ENCODE data around the gene TMTC3.

Gene TMTC3

DNA sequence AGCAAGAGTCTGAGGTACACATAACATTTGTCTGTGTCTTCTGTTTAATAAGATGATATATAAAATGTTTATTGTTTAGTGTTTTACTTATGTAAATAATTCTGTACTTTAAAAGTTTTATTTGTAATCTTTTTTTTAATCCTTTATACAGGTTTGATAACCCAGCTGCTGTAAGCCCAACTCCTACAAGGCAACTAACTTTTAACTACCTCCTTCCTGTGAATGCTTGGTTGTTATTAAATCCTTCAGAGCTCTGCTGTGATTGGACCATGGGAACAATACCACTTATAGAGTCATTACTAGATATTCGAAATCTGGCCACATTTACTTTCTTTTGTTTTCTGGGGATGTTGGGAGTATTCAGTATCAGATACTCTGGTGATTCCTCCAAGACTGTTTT, 24.1 kb downstream of the TMTC3 start:
- no peak overlapping the region for H4K5ac ChIP-seq (ENCODE audit: low read length)
- H3K4me3 ChIP-seq (ENCODE audit: low read length): no peak overlapping the region
- no peak overlapping the region for H3K4me2 ChIP-seq (ENCODE audit: low read length)
- H3K27ac ChIP-seq (ENCODE audit: low read depth, low read length): no peak overlapping the region
- no peaks in the 10 kb centered on the region for H3K79me2 ChIP-seq (ENCODE audit: control insufficient read depth, insufficient read depth, low read length)
- no peaks in the 10 kb centered on the region for H3K36me3 ChIP-seq (ENCODE audit: control insufficient read depth, insufficient read depth, low read length)
- H3K9ac ChIP-seq (ENCODE audit: low read length): no peak overlapping the region
- H3K27me3 ChIP-seq (ENCODE audit: insufficient read depth, low read length, poor library complexity): no peaks in the 10 kb centered on the region
- no peaks in the 10 kb centered on the region for H3K79me1 ChIP-seq (ENCODE audit: low read length)
- H2BK15ac ChIP-seq (replicated peaks; ENCODE audit: low read depth): no peak overlapping the region
- H4K8ac ChIP-seq (ENCODE audit: low read depth, low read length): no peak overlapping the region
- H3K18ac ChIP-seq (ENCODE audit: low read length): no peak overlapping the region
- no peak overlapping the region for H3K56ac ChIP-seq (ENCODE audit: low read length)
- H2BK5ac ChIP-seq (ENCODE audit: low read length): no peak overlapping the region
- no peak overlapping the region for H2BK120ac ChIP-seq (ENCODE audit: low read depth, low read length)
- no peak for DNase-seq
- H3K4me1 ChIP-seq (ENCODE audit: control insufficient read depth, low read depth, low read length): no peaks in the 10 kb centered on the region
- H3K23ac ChIP-seq (ENCODE audit: low read length): no peak overlapping the region
- H3K4ac ChIP-seq (ENCODE audit: low read depth, low read length): no peak overlapping the region
- WGBS (ENCODE audit: extremely low coverage, insufficient coverage, low lambda C conversion rate): no CpG with 5 or more reads among the region's 1 CpG
- no peak overlapping the region for H2AK5ac ChIP-seq (ENCODE audit: low read length)

DNA sequence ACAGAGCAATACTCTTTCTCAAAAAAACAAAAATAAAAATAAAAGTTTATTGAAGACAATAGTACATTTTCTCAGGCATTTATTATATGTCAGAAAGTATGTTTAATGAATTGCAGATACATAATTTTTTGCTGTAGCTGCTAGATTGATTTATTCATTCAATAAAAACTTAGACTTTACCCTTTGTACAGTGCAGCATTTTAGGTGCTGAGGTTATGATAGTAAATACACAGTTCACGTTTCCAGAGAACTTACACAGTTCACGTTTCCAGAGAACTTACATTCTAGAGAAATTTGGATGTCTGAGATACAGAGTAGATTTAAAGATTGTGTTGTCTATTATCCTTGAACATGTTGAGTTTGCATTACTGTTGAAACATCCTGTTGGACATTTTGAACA, 25.3 kb downstream of the TMTC3 start:
- Histone ChIP-seq H3K9ac (ENCODE audit: low read length) (no peak overlapping the region), H4K5ac (ENCODE audit: low read length) (no peak overlapping the region), H3K79me2 (ENCODE audit: control insufficient read depth, insufficient read depth, low read length) (no peaks in the 10 kb centered on the region), H3K36me3 (ENCODE audit: control insufficient read depth, insufficient read depth, low read length) (no peaks in the 10 kb centered on the region), H2BK15ac (replicated peaks; ENCODE audit: low read depth) (no peak overlapping the region), H3K4me3 (ENCODE audit: low read length) (no peak overlapping the region), H3K56ac (ENCODE audit: low read length) (no peak overlapping the region), H3K18ac (ENCODE audit: low read length) (no peak overlapping the region), H2AK5ac (ENCODE audit: low read length) (no peak overlapping the region), H3K4me1 (ENCODE audit: control insufficient read depth, low read depth, low read length) (no peaks in the 10 kb centered on the region), H4K8ac (ENCODE audit: low read depth, low read length) (no peak overlapping the region), H3K4ac (ENCODE audit: low read depth, low read length) (no peak overlapping the region), H2BK5ac (ENCODE audit: low read length) (no peak overlapping the region), H3K27ac (ENCODE audit: low read depth, low read length) (no peak overlapping the region), H3K23ac (ENCODE audit: low read length) (no peak overlapping the region), H2BK120ac (ENCODE audit: low read depth, low read length) (no peak overlapping the region), H3K79me1 (ENCODE audit: low read length) (no peaks in the 10 kb centered on the region), H3K4me2 (ENCODE audit: low read length) (no peak overlapping the region), H3K27me3 (ENCODE audit: insufficient read depth, low read length, poor library complexity) (no peaks in the 10 kb centered on the region)
- DNase-seq: no peak
- WGBS (ENCODE audit: extremely low coverage, insufficient coverage, low lambda C conversion rate): no CpG with 5 or more reads among the region's 2 CpGs

DNA sequence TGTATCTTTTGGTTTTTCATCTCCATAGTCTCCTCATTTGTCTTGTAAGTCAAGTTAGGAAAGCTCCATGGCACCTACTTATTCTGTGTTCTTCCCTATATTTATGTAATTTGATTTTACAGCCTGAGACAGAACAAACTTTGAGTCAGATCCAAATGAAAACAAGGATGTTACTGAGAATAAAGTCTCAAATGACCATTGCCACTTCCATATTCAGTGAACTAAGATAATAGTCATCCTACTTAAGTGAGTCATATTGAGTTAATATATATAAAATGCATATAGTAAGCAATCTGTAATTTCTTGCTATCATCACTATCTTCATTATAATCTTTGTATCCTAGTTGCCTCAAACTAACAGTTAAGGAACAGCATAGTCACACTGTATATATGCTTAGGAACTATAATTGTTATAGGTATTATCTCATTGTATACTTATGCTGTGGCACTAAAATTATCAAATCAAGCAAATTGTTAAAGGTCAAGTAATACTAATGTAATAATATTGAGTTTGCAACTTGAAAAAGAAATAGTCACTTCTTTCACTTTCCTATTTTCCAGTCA, 30.8 kb downstream of the TMTC3 start:
- Histone ChIP-seq H3K4me3 (ENCODE audit: low read length) (no peak overlapping the region), H2BK15ac (replicated peaks; ENCODE audit: low read depth) (no peak overlapping the region), H3K27ac (ENCODE audit: low read depth, low read length) (no peak overlapping the region), H3K18ac (ENCODE audit: low read length) (no peak overlapping the region), H3K4me1 (ENCODE audit: control insufficient read depth, low read depth, low read length) (no peaks in the 10 kb centered on the region), H4K5ac (ENCODE audit: low read length) (no peak overlapping the region), H2AK5ac (ENCODE audit: low read length) (no peak overlapping the region), H3K79me1 (ENCODE audit: low read length) (no peaks in the 10 kb centered on the region), H3K36me3 (ENCODE audit: control insufficient read depth, insufficient read depth, low read length) (peaks cover 1% of the 10 kb centered on the region), H3K9ac (ENCODE audit: low read length) (no peak overlapping the region), H3K27me3 (ENCODE audit: insufficient read depth, low read length, poor library complexity) (no peaks in the 10 kb centered on the region), H3K4me2 (ENCODE audit: low read length) (no peak overlapping the region), H3K23ac (ENCODE audit: low read length) (no peak overlapping the region), H3K4ac (ENCODE audit: low read depth, low read length) (no peak overlapping the region), H3K79me2 (ENCODE audit: control insufficient read depth, insufficient read depth, low read length) (no peaks in the 10 kb centered on the region), H4K8ac (ENCODE audit: low read depth, low read length) (no peak overlapping the region), H2BK5ac (ENCODE audit: low read length) (no peak overlapping the region), H3K56ac (ENCODE audit: low read length) (no peak overlapping the region), H2BK120ac (ENCODE audit: low read depth, low read length) (no peak overlapping the region)
- no peak for DNase-seq

DNA sequence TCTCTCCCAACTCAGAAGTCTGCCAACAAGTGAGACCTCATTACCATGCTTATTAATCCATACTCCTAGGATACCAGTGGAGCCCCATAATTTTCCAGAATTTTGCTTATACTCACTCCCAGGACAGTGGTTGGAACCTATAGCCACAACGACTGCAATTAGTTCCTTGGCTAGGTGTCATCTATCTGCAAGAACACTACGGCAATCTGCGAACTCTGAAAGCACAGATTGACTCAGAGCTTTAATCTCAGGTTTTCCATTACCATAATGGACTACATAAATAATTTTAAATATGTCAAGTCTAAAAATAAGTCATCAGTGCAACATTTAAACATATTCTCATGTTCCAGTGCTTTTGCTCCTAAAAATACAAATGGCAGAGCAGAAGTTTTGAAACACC, 33.4 kb downstream of the TMTC3 start:
- no peak overlapping the region for H2AK5ac ChIP-seq (ENCODE audit: low read length)
- H3K4me2 ChIP-seq (ENCODE audit: low read length): no peak overlapping the region
- H3K27ac ChIP-seq (ENCODE audit: low read depth, low read length): no peak overlapping the region
- H3K18ac ChIP-seq (ENCODE audit: low read length): no peak overlapping the region
- H3K4ac ChIP-seq (ENCODE audit: low read depth, low read length): no peak overlapping the region
- H2BK120ac ChIP-seq (ENCODE audit: low read depth, low read length): no peak overlapping the region
- no peaks in the 10 kb centered on the region for H3K79me2 ChIP-seq (ENCODE audit: control insufficient read depth, insufficient read depth, low read length)
- no peak overlapping the region for H4K8ac ChIP-seq (ENCODE audit: low read depth, low read length)
- H3K4me1 ChIP-seq (ENCODE audit: control insufficient read depth, low read depth, low read length): no peaks in the 10 kb centered on the region
- WGBS (ENCODE audit: extremely low coverage, insufficient coverage, low lambda C conversion rate): no CpG with 5 or more reads among the region's 3 CpGs
- no peak overlapping the region for H4K5ac ChIP-seq (ENCODE audit: low read length)
- no peak overlapping the region for H2BK5ac ChIP-seq (ENCODE audit: low read length)
- H3K56ac ChIP-seq (ENCODE audit: low read length): no peak overlapping the region
- H2BK15ac ChIP-seq (replicated peaks; ENCODE audit: low read depth): no peak overlapping the region
- no peak overlapping the region for H3K4me3 ChIP-seq (ENCODE audit: low read length)
- H3K79me1 ChIP-seq (ENCODE audit: low read length): no peaks in the 10 kb centered on the region
- H3K23ac ChIP-seq (ENCODE audit: low read length): no peak overlapping the region
- H3K9ac ChIP-seq (ENCODE audit: low read length): no peak overlapping the region
- H3K36me3 ChIP-seq (ENCODE audit: control insufficient read depth, insufficient read depth, low read length): peaks cover 1% of the 10 kb centered on the region
- DNase-seq: no peak
- H3K27me3 ChIP-seq (ENCODE audit: insufficient read depth, low read length, poor library complexity): no peaks in the 10 kb centered on the region

DNA sequence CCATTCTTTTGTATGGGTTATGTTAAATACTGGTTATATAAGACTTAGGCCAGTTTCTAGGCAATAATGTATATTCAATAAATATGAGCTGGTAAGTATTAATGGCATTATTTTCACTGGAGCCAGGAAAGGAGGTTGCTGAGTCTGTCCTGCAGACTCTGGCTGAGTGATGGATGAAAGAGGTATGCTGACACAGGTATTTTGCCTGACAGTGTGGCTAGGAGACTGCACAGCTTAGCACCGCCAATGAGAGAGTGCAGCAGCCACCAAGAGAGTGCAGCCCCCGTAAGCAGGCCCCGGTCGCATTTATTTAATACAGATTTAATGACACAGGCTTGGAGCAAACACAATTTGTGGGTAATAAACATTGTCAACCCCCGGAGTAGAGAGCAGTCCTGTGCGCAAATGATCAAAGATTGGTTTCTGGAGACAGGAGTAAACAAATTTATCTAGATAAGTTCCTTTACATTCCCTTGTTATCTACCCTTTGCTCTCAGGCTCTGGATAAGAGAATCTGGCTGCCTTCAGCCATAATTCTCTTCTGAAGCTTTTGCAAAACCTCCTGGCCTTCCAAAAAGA, 37.4 kb downstream of the TMTC3 start:
- Histone ChIP-seq H3K23ac (ENCODE audit: low read length) (no peak overlapping the region), H3K27me3 (ENCODE audit: insufficient read depth, low read length, poor library complexity) (no peaks in the 10 kb centered on the region), H2BK15ac (replicated peaks; ENCODE audit: low read depth) (no peak overlapping the region), H2AK5ac (ENCODE audit: low read length) (no peak overlapping the region), H3K79me2 (ENCODE audit: control insufficient read depth, insufficient read depth, low read length) (no peaks in the 10 kb centered on the region), H2BK120ac (ENCODE audit: low read depth, low read length) (no peak overlapping the region), H3K56ac (ENCODE audit: low read length) (no peak overlapping the region), H4K8ac (ENCODE audit: low read depth, low read length) (no peak overlapping the region), H3K18ac (ENCODE audit: low read length) (peak overlapping the region; percentile 47), H2BK5ac (ENCODE audit: low read length) (no peak overlapping the region), H3K36me3 (ENCODE audit: control insufficient read depth, insufficient read depth, low read length) (peaks cover 1% of the 10 kb centered on the region), H3K79me1 (ENCODE audit: low read length) (no peaks in the 10 kb centered on the region), H3K27ac (ENCODE audit: low read depth, low read length) (peak overlapping the region; percentile 26), H3K4me2 (ENCODE audit: low read length) (no peak overlapping the region), H3K4me1 (ENCODE audit: control insufficient read depth, low read depth, low read length) (peaks cover 3% of the 10 kb centered on the region), H3K4ac (ENCODE audit: low read depth, low read length) (peak overlapping the region; percentile 62), H3K4me3 (ENCODE audit: low read length) (no peak overlapping the region), H3K9ac (ENCODE audit: low read length) (no peak overlapping the region), H4K5ac (ENCODE audit: low read length) (no peak overlapping the region)
- DNase-seq: peak; percentile 22
- no CpG with 5 or more reads among the region's 6 CpGs for WGBS (ENCODE audit: extremely low coverage, insufficient coverage, low lambda C conversion rate)

DNA sequence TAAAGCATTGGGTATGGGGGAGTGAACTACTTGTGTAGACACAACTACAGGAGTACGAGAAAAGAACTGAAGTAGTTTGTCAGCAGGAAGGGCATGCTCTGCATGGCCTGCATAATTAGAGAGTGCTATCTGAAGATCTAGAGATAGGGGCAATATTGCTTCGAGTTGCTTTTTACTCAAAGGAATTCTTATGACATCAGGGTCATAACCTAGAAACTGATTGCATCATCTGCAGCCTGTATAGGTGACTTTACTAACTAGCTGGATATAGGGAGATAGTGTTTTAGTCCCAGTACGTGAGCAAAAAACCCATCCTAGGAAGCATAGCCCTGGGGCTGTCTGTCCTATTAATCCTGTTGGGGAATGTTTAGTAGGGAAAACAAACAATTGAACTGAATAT, 39.8 kb downstream of the TMTC3 start:
- Histone ChIP-seq H3K4me2 (ENCODE audit: low read length) (no peak overlapping the region), H3K36me3 (ENCODE audit: control insufficient read depth, insufficient read depth, low read length) (peaks cover 1% of the 10 kb centered on the region), H3K23ac (ENCODE audit: low read length) (no peak overlapping the region), H3K9ac (ENCODE audit: low read length) (no peak overlapping the region), H3K4me3 (ENCODE audit: low read length) (no peak overlapping the region), H3K4ac (ENCODE audit: low read depth, low read length) (peak overlapping the region; percentile 55), H2BK15ac (replicated peaks; ENCODE audit: low read depth) (no peak overlapping the region), H3K4me1 (ENCODE audit: control insufficient read depth, low read depth, low read length) (peaks cover 3% of the 10 kb centered on the region), H3K27ac (ENCODE audit: low read depth, low read length) (no peak overlapping the region), H4K5ac (ENCODE audit: low read length) (no peak overlapping the region), H2BK120ac (ENCODE audit: low read depth, low read length) (no peak overlapping the region), H4K8ac (ENCODE audit: low read depth, low read length) (no peak overlapping the region), H2AK5ac (ENCODE audit: low read length) (no peak overlapping the region), H3K27me3 (ENCODE audit: insufficient read depth, low read length, poor library complexity) (no peaks in the 10 kb centered on the region), H3K79me2 (ENCODE audit: control insufficient read depth, insufficient read depth, low read length) (no peaks in the 10 kb centered on the region), H3K79me1 (ENCODE audit: low read length) (no peaks in the 10 kb centered on the region), H3K18ac (ENCODE audit: low read length) (peak overlapping the region; percentile 68), H2BK5ac (ENCODE audit: low read length) (no peak overlapping the region), H3K56ac (ENCODE audit: low read length) (no peak overlapping the region)
- DNase-seq: peak; percentile 56
- no CpG with 5 or more reads among the region's 3 CpGs for WGBS (ENCODE audit: extremely low coverage, insufficient coverage, low lambda C conversion rate)

Measured in mesendoderm (in vitro differentiated cells).